Activated CD8-positive, alpha-beta memory T cell treated with anti-CD3 and anti-CD28 coated beads, Interleukin-2, amount 50 U/mL, for 24 hours (primary cell): ENCODE data around the gene NADK.
"Not testable (repeated sequence)": the region's sequence is repeated elsewhere in the genome, so short reads cannot be mapped to it uniquely, and the experiment has no call there.

Experiments
- DNase-seq: peaks from one replicate; pipeline ENCODE4 v3.0.0-alpha.2; 2020; ENCODE audit errors: extremely low read depth

Gene NADK

GRCh38 chr1:1704284-1704957, 73.8 kb downstream of the NADK start:
- DNase-seq: not testable (repeated sequence)

- DNase-seq: no peak
These were observed 74.5 kb downstream of the NADK start for GRCh38 chr1:1703796-1704195.

- not testable (repeated sequence) for DNase-seq
These were observed 75.8 kb downstream of the NADK start for GRCh38 chr1:1702506-1702905.
